ENCODE results near the gene APBA1.

Gene APBA1

DNA sequence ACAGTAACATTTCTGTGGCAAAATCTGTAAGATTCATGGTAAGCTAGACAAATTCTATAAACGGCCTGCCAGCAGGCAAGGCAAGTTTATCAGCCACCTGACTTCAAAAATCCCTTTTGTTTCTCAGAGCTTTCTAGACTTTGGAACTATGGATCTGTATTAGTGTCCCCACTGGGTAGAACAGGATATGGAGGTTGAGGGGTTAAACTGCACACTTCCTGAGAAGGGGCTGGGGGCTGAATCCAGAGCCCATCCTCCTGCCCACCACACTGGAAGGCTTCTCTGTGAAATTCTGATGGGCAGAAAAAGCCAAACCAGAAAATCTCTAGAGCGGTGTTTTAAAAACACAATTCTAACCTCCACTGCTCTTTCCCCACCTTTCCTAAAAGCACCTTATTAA is 218.4 kb downstream of the APBA1 start:
- Histone ChIP-seq H3K79me2 (ENCODE audit: control insufficient read depth, low read length) (no peaks in the 10 kb centered on the region), H3K9me2 (replicated peaks; ENCODE audit: control insufficient read depth, low read length) (no peaks in the 10 kb centered on the region), H3K27ac (ENCODE audit: low read depth, low read length) (no peak overlapping the region), H3K4me2 (ENCODE audit: low read length) (no peak overlapping the region), H3F3A (ENCODE audit: control insufficient read depth, insufficient read depth) (no peaks in the 10 kb centered on the region), H3K36me3 (ENCODE audit: control insufficient read depth, low read length) (no peaks in the 10 kb centered on the region), H4K20me1 (ENCODE audit: control insufficient read depth, insufficient read depth, low read depth, low read length) (no peaks in the 10 kb centered on the region), H3K4me1 (ENCODE audit: control insufficient read depth, low read length) (no peaks in the 10 kb centered on the region), H3K9me3 (ENCODE audit: control insufficient read depth, insufficient read depth, low read length) (no peaks in the 10 kb centered on the region), H3K4me3 (ENCODE audit: low read length) (no peak overlapping the region), H3K27me3 (ENCODE audit: control insufficient read depth, low read length) (no peaks in the 10 kb centered on the region)
- TF ChIP-seq EZH2phosphoT487 (IDR thresholded peaks at IDR 0.05; ENCODE audit: borderline replicate concordance, low read length), result no peak
- TF ChIP-seq, protein P1, sequence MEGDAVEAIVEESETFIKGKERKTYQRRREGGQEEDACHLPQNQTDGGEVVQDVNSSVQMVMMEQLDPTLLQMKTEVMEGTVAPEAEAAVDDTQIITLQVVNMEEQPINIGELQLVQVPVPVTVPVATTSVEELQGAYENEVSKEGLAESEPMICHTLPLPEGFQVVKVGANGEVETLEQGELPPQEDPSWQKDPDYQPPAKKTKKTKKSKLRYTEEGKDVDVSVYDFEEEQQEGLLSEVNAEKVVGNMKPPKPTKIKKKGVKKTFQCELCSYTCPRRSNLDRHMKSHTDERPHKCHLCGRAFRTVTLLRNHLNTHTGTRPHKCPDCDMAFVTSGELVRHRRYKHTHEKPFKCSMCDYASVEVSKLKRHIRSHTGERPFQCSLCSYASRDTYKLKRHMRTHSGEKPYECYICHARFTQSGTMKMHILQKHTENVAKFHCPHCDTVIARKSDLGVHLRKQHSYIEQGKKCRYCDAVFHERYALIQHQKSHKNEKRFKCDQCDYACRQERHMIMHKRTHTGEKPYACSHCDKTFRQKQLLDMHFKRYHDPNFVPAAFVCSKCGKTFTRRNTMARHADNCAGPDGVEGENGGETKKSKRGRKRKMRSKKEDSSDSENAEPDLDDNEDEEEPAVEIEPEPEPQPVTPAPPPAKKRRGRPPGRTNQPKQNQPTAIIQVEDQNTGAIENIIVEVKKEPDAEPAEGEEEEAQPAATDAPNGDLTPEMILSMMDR (IDR thresholded peaks at IDR 0.05; ENCODE audit: low read depth, low read length, poor library complexity, severe bottlenecking), result no peak

DNA sequence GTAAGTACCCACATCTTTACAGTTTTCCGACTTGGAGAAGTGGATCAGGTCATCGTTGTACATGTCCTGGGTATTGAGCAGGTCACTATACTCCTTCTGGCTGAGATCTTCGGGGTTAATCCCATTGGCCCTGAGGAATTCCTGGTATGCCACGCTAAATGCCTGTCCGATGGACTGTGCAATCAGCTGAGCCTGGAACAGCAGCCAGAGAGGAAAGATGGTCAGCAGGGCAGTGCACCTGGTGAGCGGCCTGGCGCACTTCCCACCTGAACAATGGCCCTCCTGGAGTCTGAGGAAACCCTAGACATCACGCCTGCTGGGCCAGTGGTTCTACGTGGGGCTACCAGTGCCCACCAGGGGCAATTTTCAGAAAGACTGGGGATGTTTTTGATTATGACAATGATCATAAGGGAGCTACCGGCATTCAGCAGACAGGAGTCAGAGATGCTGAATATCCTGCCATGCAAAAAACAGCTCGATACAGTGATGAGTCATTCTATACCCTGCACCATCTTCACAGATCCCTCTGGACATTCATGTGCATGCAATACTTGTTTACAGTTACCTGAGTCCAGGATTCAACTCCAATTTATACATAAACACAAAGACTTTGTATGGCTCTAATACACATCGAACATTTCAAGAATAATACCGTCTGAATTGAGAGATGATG is 219.9 kb downstream of the APBA1 start:
- no peaks in the 10 kb centered on the region for H3K79me2 ChIP-seq (ENCODE audit: control insufficient read depth, low read length)
- no peak for TF ChIP-seq EZH2phosphoT487 (IDR thresholded peaks at IDR 0.05; ENCODE audit: borderline replicate concordance, low read length)
- TF ChIP-seq, protein P1 (IDR thresholded peaks at IDR 0.05; ENCODE audit: low read depth, low read length, poor library complexity, severe bottlenecking), result no peak

DNA sequence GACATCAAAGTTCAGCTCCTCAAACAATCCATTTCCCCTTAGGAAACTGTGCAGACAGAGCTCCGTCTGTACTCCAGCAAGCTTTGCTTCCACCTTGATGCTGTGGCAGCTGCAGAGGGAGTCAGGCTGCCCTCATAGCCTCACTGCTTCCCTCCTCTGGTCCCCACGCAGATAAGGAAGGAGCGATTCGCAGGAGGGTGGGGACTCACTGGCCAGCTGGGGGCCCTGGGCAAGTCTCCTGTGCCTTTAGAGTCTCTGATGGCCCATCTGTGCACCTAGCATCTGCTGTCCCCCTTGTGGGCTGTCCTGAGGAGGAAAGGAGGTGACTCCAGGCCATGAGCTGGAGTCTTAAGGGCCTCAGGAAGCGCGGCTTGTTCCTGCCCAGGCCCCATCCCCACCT is 225.7 kb downstream of the APBA1 start:
- H3K9me3 ChIP-seq (ENCODE audit: control insufficient read depth, insufficient read depth, low read length), result no peaks in the 10 kb centered on the region
- no peak overlapping the region for H3K27ac ChIP-seq (ENCODE audit: low read depth, low read length)
- no peak overlapping the region for H3K4me2 ChIP-seq (ENCODE audit: low read length)
- H4K20me1 ChIP-seq (ENCODE audit: control insufficient read depth, insufficient read depth, low read depth, low read length), result no peaks in the 10 kb centered on the region
- no peaks in the 10 kb centered on the region for H3K36me3 ChIP-seq (ENCODE audit: control insufficient read depth, low read length)
- H3F3A ChIP-seq (ENCODE audit: control insufficient read depth, insufficient read depth), result no peaks in the 10 kb centered on the region
- no peak overlapping the region for H3K4me3 ChIP-seq (ENCODE audit: low read length)
- H3K27me3 ChIP-seq (ENCODE audit: control insufficient read depth, low read length), result no peaks in the 10 kb centered on the region
- H3K4me1 ChIP-seq (ENCODE audit: control insufficient read depth, low read length), result no peaks in the 10 kb centered on the region
- TF ChIP-seq EZH2phosphoT487 (IDR thresholded peaks at IDR 0.05; ENCODE audit: borderline replicate concordance, low read length), result no peak
- TF ChIP-seq, protein P1 (IDR thresholded peaks at IDR 0.05; ENCODE audit: low read depth, low read length, poor library complexity, severe bottlenecking), result no peak
- no peaks in the 10 kb centered on the region for H3K79me2 ChIP-seq (ENCODE audit: control insufficient read depth, low read length)
- no peaks in the 10 kb centered on the region for H3K9me2 ChIP-seq (replicated peaks; ENCODE audit: control insufficient read depth, low read length)

More for the DNA sequence above, 219.9 kb downstream of the APBA1 start:
- H3K36me3 ChIP-seq (ENCODE audit: control insufficient read depth, low read length), result no peaks in the 10 kb centered on the region
- no peak overlapping the region for H3K27ac ChIP-seq (ENCODE audit: low read depth, low read length)
- H3K4me3 ChIP-seq (ENCODE audit: low read length), result no peak overlapping the region
- H3F3A ChIP-seq (ENCODE audit: control insufficient read depth, insufficient read depth), result no peaks in the 10 kb centered on the region
- H3K27me3 ChIP-seq (ENCODE audit: control insufficient read depth, low read length), result no peaks in the 10 kb centered on the region
- no peak overlapping the region for H3K4me2 ChIP-seq (ENCODE audit: low read length)
- H4K20me1 ChIP-seq (ENCODE audit: control insufficient read depth, insufficient read depth, low read depth, low read length), result no peaks in the 10 kb centered on the region
- H3K4me1 ChIP-seq (ENCODE audit: control insufficient read depth, low read length), result no peaks in the 10 kb centered on the region
- no peaks in the 10 kb centered on the region for H3K9me2 ChIP-seq (replicated peaks; ENCODE audit: control insufficient read depth, low read length)
- H3K9me3 ChIP-seq (ENCODE audit: control insufficient read depth, insufficient read depth, low read length), result no peaks in the 10 kb centered on the region
